ENCODE measurements around the gene ARHGEF33.

- TF ChIP-seq, protein P1, sequence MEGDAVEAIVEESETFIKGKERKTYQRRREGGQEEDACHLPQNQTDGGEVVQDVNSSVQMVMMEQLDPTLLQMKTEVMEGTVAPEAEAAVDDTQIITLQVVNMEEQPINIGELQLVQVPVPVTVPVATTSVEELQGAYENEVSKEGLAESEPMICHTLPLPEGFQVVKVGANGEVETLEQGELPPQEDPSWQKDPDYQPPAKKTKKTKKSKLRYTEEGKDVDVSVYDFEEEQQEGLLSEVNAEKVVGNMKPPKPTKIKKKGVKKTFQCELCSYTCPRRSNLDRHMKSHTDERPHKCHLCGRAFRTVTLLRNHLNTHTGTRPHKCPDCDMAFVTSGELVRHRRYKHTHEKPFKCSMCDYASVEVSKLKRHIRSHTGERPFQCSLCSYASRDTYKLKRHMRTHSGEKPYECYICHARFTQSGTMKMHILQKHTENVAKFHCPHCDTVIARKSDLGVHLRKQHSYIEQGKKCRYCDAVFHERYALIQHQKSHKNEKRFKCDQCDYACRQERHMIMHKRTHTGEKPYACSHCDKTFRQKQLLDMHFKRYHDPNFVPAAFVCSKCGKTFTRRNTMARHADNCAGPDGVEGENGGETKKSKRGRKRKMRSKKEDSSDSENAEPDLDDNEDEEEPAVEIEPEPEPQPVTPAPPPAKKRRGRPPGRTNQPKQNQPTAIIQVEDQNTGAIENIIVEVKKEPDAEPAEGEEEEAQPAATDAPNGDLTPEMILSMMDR (IDR thresholded peaks at IDR 0.05) = no peak
- TF ChIP-seq ZFX (IDR thresholded peaks at IDR 0.05; ENCODE audit: borderline replicate concordance) = no peak
These were observed 13.3 kb upstream of the ARHGEF33 start for GRCh38 chr2:38876407-38876806.

Measured in 22Rv1 (cell line).